NOMO-1 treated with dmso at 0.1 percent for 144 hours (cell line): ENCODE results near the gene RPP14.

ENCODE experiments used
- DNase-seq: peaks from one replicate; lab custom pipeline; 2025; ENCODE audit not compliant: unreplicated experiment; lab: John Stamatoyannopoulos, UW

Gene RPP14

DNA sequence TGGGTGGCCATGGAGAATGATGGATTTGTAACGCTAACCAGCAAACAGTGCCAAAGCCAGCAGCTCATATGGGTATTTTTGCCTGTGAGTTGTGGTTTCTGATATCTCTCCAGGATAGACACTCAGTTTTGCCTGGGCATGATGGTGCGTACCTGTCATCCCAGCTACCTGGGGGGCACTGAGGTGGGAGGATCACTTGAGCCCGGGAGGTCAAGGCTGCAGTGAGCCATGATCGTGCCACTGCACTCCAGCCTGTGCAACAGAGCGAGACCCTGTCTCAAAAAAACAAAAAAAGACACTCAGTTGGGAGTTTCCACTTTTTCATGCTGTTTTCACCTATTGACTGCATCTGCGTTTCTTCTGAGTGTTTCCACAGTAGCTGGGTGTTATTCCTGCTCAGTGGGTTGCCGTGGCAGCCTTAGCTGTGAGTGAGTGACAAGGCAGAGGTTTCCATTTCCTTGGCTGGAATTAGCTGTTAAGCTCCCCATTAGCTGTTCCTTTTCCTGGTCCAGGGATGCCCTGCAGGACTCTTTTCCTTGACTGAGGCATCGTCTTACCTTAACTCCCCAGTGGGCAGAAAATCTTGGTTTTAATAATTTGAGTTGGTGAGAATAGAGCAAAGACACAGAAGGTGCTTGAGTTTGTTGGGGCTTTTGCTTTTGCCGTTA, 14.2 kb upstream of the RPP14 start:
- DNase-seq, result no peak

DNA sequence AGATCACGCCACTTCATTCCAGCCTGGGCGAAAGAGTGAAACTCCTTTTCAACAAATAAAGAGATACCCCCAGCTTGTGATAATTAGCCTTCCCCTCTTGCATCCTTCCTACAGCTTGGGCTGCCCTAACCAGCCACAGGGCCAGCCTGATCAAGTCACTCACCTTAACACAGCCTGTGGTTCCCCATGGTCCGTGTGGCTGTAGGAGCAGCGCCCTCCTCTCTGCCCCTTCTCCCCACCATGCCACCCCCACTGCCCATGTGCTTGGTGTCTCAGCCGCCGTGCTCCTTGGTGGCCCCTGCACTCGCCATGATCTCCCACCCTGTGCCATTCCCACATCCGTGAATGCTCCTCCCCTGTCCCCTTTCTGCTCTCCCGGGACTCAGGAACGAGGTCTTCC, 13.2 kb upstream of the RPP14 start:
- DNase-seq, result no peak

DNA sequence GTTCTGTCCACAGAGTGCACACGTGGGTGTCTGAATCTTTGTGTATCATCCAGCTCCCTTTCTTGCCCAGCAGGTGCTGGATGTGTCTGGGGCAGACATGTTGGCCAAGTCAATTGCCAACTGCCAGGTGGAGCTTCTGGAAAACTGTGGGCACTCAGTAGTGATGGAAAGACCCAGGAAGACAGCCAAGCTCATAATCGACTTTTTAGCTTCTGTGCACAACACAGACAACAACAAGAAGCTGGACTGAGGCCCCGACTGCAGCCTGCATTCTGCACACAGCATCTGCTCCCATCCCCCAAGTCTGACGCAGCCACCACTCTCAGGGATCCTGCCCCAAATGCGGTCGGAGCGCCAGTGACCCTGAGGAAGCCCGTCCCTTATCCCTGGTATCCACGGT, 12.5 kb upstream of the RPP14 start:
- DNase-seq, result no peak

- DNase-seq, result no peak
These were observed 9.8 kb upstream of the RPP14 start for GRCh38 chr3:58296269-58296668.

DNA sequence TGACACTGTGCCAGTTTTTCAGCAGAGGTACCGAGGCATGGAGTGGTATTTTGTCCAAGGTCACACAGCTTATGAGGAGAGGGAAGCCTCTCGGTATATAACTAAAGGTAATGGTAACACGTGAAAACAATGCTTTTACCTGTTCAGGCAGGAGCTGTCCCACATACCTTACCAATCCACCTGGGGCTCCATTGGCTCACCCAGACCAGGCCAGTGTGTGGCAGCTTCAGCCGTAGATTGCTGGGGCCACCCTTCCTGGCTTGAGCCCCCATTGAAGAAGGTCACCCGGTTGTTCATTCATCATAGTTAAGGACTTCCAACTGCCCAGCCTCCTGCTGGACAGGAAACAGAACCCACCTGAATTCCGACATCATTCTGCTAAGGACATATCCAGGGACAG, 9.2 kb upstream of the RPP14 start:
- no peak for DNase-seq

DNA sequence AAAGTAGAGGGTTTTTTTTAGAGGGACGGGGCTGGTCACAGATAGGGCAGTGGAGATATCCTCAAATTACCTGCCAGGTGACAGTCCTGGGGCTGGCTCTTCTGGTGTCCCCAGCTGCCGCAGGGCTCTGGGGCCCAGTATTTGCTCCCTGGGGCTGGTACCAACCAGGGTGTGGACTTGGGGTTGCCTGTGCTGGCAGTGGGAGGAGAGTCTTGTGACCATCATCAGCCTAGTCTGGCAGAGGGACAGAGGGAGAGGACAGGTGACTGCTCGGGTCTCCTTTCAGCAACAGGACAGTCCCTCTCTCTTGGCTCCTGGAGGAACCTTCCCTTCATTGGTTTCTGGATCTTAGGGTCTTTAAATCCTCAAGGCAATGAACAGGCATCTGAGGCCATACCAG, 7.9 kb upstream of the RPP14 start:
- DNase-seq, result no peak

GRCh38 chr3:58299075-58299474, 7.0 kb upstream of the RPP14 start:
- no peak for DNase-seq

DNA sequence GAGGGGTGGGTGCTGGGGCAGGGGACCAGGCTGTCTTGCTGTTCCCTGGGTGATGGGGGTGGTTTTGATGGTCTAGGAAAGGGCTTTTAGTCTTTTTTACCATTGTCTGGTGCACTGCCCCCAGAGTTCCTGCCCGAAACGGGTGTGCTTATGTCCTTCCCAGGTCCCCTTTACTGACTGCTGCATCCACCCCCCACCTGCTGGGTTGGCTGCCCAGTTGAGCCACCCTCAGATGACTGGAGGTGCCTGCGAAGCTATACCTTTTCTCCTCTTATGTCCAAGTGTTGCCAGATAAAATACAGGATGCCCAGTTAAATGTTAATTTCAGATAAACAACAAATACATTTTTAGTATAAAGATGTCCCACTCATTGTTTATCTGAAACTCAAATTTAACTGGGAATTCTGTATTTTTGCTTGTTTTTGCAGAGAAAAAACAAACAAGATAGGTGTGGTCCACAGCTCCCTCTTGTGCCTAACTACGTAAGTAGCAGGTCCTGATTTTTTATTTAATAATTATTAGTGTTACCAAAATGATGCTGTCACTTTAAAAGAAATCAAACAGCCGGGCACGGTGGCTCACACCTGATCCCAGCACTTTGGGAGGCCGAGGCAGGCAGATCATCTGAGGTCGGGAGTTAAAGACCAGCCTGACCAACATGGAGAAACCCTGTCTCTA, 6.1 kb upstream of the RPP14 start:
- no peak for DNase-seq

DNA sequence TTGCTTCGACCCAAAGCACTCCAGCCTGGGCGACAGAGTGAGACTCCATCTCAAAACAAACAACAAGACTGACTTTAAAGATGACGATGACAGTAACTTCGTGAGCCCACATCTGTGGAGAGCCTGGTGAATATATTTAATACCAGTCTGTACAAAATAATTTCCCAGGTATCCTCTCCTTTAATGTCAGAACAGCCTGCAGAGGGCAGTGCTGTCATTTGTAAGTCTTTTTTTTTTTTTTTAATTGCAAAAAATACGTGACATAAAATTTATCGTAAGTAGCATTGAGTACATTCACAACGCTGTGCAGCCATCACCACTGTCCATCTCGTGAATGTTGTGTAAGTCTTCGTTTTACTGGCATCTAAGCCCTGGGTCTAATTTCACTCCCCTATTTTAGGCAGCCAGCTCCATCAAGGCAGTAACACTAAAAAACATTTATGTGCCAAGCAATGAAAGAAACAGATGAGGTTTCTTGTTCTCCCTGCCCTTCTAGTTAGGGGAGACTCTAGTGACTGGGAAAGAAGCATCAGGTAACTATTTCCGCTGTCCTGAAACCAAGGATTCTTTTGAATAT, 1.7 kb downstream of the RPP14 start:
- DNase-seq, result no peak

DNA sequence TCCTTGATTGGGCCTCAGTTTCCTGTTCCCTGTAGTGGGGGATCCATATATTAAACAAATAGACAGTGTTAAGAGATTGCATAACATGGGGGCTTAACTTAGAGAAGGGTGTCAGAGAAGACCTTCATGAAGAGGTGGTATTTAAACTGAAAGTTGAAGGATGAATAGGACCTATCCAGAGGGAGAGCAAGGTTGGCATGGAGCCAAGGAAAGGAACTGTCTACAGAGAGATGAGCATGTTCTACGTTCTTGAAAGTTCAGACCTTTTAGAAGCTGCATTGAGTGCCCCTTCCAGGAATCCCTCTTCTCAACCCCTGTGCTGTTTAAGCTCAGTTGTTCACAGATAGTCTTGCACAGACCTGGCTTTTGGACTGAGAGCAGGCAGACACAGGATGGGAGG, 2.7 kb downstream of the RPP14 start:
- DNase-seq, result no peak

GRCh38 chr3:58317811-58318210, 11.8 kb downstream of the RPP14 start:
- no peak for DNase-seq

DNA sequence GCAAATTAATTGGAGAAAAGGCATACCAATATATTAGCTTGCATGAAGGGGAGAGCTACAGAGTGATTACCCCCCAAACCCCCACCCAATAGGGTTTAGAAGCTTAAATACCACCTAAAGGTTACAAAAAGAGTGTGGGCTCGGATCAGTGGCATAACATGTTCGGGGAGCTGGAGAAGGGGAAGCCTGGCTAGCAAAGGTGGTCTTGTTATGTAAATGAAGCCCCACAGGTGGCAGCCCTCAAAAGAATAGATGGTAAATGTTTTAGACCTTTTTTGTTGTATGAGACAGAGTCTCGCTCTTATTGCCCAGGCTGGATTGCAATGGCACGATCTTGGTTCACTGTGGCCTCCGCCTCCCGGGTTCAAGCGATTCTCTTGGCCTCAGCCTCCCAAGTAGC, 15.7 kb downstream of the RPP14 start:
- no peak for DNase-seq

- no peak for DNase-seq
These were observed 16.7 kb downstream of the RPP14 start for GRCh38 chr3:58322793-58323192.

GRCh38 chr3:58323529-58324390, 17.7 kb downstream of the RPP14 start:
- DNase-seq, result no peak

GRCh38 chr3:58324391-58325390, 18.6 kb downstream of the RPP14 start:
- no peak for DNase-seq

GRCh38 chr3:58325525-58325992, 19.5 kb downstream of the RPP14 start:
- no peak for DNase-seq

DNA sequence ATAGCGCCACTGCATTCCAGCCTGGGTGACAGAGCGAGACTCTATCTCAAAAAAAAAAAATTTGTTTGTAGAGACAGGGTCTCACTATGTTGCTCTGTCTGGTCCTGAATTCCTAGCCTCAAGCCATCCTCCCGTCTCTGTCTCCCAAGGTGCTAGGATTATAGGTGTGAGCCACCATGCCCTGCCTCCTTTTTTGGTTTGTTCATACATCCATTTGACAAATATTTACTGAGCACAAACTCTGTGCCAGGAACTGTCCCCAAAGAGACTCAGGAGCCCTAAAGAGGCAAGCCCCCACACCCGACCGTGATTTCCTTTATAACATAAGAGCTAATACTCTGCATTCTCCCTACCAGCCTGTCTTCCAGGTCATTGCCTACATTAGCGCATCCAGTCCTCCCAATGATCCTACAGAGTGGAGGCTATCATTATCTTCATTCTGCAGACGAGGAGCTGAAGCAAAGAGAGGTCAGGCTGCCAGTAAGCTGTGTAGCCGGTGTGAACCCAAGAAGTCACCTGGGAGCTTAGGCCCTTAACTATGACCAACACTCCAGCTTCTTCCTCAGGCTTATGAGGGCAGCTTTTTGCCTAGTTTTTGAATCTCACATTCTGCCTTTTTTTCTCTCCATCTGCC, 20.3 kb downstream of the RPP14 start:
- no peak for DNase-seq

DNA sequence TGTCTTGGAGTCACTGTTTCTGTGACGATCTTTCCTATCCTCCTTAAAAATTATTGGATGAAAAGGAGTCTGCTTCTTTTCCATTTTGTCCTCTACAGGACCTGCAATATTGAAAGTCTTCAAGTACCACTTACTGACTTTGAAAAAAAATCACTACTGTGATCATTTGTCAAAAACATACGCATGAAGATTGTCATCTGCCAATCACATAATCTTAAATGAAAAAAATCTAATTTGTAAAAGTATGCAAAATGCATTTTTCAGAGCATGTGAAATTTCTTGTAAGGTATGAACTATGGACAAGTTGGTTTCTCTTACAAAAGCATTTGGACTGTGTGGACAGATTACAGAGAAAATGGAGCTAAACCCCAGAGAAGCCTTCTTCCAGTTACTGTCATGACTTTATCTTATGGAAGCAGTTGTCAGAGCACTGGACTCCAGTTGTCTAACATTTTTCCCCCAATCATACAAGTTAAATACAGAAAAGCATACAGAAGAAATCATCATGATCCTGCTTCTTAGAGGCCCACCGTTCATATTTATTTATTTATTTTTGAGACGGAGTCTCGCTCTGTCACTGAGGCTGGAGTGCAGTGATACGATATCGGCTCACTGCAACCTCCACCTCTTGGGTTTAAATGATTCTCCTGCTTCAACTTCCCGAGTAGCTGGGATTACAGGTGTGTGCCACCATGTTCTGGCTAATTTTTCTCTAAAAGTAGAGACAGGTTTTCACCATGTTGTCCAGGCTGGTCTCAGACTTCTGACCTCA, 23.3 kb downstream of the RPP14 start:
- DNase-seq, result no peak

GRCh38 chr3:58329922-58330413, 23.9 kb downstream of the RPP14 start:
- no peak for DNase-seq
